A549 (cell line): ENCODE results near the gene MAGI1. TPM values are rescaled to one million over a fixed set of nuclear protein-coding genes. Genes with fewer than 3 reads are reported as not detected.

Source experiments
- ATAC-seq, 2 experiments: fragments of 200-7000 bp in 1 of 2; fragments of >200 bp in 1 of 2; cut with Nextera tagmentation in 1 of 2; cut with Tn5 transposase in 1 of 2; 3 replicates each; pipeline versions ENCODE4 v1.8.0 to v1.9.1; 2018 to 2020; ENCODE audit warnings: mild to moderate bottlenecking in 1 of 2, moderate library complexity in 1 of 2
- CTCF ChIA-PET: fragments of 300-600 bp; sonication (Branson Sonifier 250); formaldehyde crosslinking; extraction: SDS; loops from one replicate; lab custom pipeline; 2021; ENCODE audit warnings: antibody characterized with exemption, inconsistent platforms; lab: Yijun Ruan, JAX
- POLR2A ChIA-PET: fragments of 350-600 bp; formaldehyde crosslinking; extraction: SDS; loops from one replicate; lab custom pipeline; 2021; ENCODE audit warnings: antibody characterized with exemption, inconsistent platforms; lab: Yijun Ruan, JAX
- DNase-seq, 2 experiments: peaks; one replicate each; pipeline versions ENCODE4 v3.0.0 to v3.0.0-alpha.2; 2011 to 2016; ENCODE audit warnings: low read depth in 1 of 2, low spot score in 1 of 2
- FAIRE-seq: peaks from 2 replicates; lab custom pipeline; 2011; peaks lifted over from hg19 to GRCh38; lab: Jason Lieb, UNC
- H3K27ac ChIP-seq, 2 experiments: fragments of >200 bp; sonication (Bioruptor Twin); formaldehyde crosslinking; 3 replicates each; pipeline ENCODE4 v1.5.1; 2016 to 2017
- H3K4me1 ChIP-seq: fragments of >200 bp; sonication (Bioruptor Twin); formaldehyde crosslinking; 3 replicates; pipeline ENCODE4 v1.6.1; 2016
- H3K4me2 ChIP-seq: fragments of >200 bp; sonication (Bioruptor Twin); formaldehyde crosslinking; 3 replicates; pipeline ENCODE4 v1.6.1; 2016
- H3K4me3 ChIP-seq: fragments of >200 bp; sonication (Bioruptor Twin); formaldehyde crosslinking; 3 replicates; pipeline ENCODE4 v1.5.1; 2016
- H3K9me3 ChIP-seq: fragments of >200 bp; sonication (Bioruptor Twin); formaldehyde crosslinking; 3 replicates; pipeline ENCODE4 v1.6.1; 2016
- CBX2 ChIP-seq: fragments of 200-600 bp; sonication (generic); IDR thresholded peaks from 2 replicates; pipeline ENCODE4 v1.6.1; 2016; ENCODE audit warnings: low read depth, mild to moderate bottlenecking, borderline replicate concordance
- CBX8 ChIP-seq: fragments of 200-600 bp; sonication (generic); IDR thresholded peaks from 2 replicates; pipeline ENCODE4 v1.6.1; 2016
- CHD2 ChIP-seq: fragments of 150-350 bp; IDR thresholded peaks from 2 replicates; pipeline ENCODE4 v1.6.1; 2014; ENCODE audit warnings: low read length; ENCODE audit not compliant: partially characterized antibody
- CHD4 ChIP-seq: fragments of 200-600 bp; sonication (generic); IDR thresholded peaks from 2 replicates; pipeline ENCODE4 v1.6.1; 2016; ENCODE audit warnings: antibody characterized with exemption, mild to moderate bottlenecking, borderline replicate concordance
- CTCF ChIP-seq: fragments of >200 bp; sonication (Bioruptor Twin); formaldehyde crosslinking; IDR thresholded peaks from 3 replicates; pipeline ENCODE4 v1.5.1; 2016
- EHMT2 ChIP-seq: fragments of 200-600 bp; sonication (generic); IDR thresholded peaks from 2 replicates; pipeline ENCODE4 v1.6.1; 2016; ENCODE audit warnings: antibody characterized with exemption, low read depth, mild to moderate bottlenecking, moderate library complexity
- ELK1 ChIP-seq: fragments of 150-350 bp; IDR thresholded peaks from 2 replicates; pipeline ENCODE4 v1.6.1; 2014; ENCODE audit warnings: low read depth, mild to moderate bottlenecking, low read length
- EP300 ChIP-seq, 2 experiments: fragments of >200 bp; sonication (Bioruptor Twin); formaldehyde crosslinking; IDR thresholded peaks; 2 replicates in 1 of 2; 3 replicates in 1 of 2; pipeline ENCODE4 v1.6.1; 2016 to 2017
- FOSB ChIP-seq: fragments of 250-450 bp; sonication (Bioruptor Pico); IDR thresholded peaks from 2 replicates; pipeline ENCODE4 v1.5.0; 2020; ENCODE audit warnings: mild to moderate bottlenecking, moderate library complexity
- FOSL2 ChIP-seq, 2 experiments: fragments of 450-650 bp in 1 of 2; fragments of >200 bp in 1 of 2; sonication (Bioruptor Twin) in 1 of 2; formaldehyde crosslinking; IDR thresholded peaks; 2 replicates each; pipeline versions ENCODE4 v1.5.0 to v1.6.1; 2016 to 2020; ENCODE audit warnings: mild to moderate bottlenecking in 1 of 2, moderate library complexity in 1 of 2
- GATA3 ChIP-seq: IDR thresholded peaks from 2 replicates; pipeline ENCODE4 v1.6.1; 2012; ENCODE audit warnings: borderline replicate concordance
- HES2 ChIP-seq: fragments of >200 bp; sonication (Bioruptor Twin); formaldehyde crosslinking; IDR thresholded peaks from 2 replicates; pipeline ENCODE4 v1.6.1; 2016
- HOXA7 ChIP-seq: fragments of 250-450 bp; sonication (Bioruptor Pico); IDR thresholded peaks from 2 replicates; pipeline ENCODE4 v1.5.0; 2020; ENCODE audit warnings: mild to moderate bottlenecking, moderate library complexity
- JUN ChIP-seq, 2 experiments: fragments of >200 bp; sonication (Bioruptor Twin); formaldehyde crosslinking; IDR thresholded peaks; 2 replicates in 1 of 2; 3 replicates in 1 of 2; pipeline ENCODE4 v1.6.1; 2016 to 2017
- JUNB ChIP-seq: fragments of >200 bp; sonication (Bioruptor Twin); formaldehyde crosslinking; IDR thresholded peaks from 2 replicates; pipeline ENCODE4 v1.6.1; 2016
- MAZ ChIP-seq: fragments of 150-350 bp; IDR thresholded peaks from 2 replicates; pipeline ENCODE4 v1.6.1; 2014; ENCODE audit warnings: antibody characterized with exemption, low read depth, low read length, borderline replicate concordance
- MYC ChIP-seq: IDR thresholded peaks from 2 replicates; pipeline ENCODE4 v1.6.1; 2012; ENCODE audit warnings: mild to moderate bottlenecking, inconsistent platforms, low read length, improper control_type of control experiment, borderline replicate concordance
- NFE2L2 ChIP-seq: fragments of 150-350 bp; conservative IDR thresholded peaks from 2 replicates; pipeline ENCODE4 v1.6.1; 2014; ENCODE audit warnings: low read length
- NPAS2 ChIP-seq: fragments of 250-450 bp; sonication (Bioruptor Pico); IDR thresholded peaks from 2 replicates; pipeline ENCODE4 v1.8.0; 2022; ENCODE audit warnings: mild to moderate bottlenecking, moderate library complexity, borderline replicate concordance
- POLR2A ChIP-seq: IDR thresholded peaks from 2 replicates; pipeline ENCODE4 v1.6.1; 2012; ENCODE audit warnings: mild to moderate bottlenecking, low read length
- RARB ChIP-seq: fragments of 250-450 bp; sonication (Bioruptor Pico); IDR thresholded peaks from 2 replicates; pipeline ENCODE4 v1.8.0; 2021; ENCODE audit warnings: mild to moderate bottlenecking, moderate library complexity
- RCOR1 ChIP-seq: fragments of 150-350 bp; IDR thresholded peaks from 2 replicates; pipeline ENCODE4 v1.6.1; 2014; ENCODE audit warnings: antibody characterized with exemption, low read length, low read depth
- RFX5 ChIP-seq: fragments of 450-650 bp; IDR thresholded peaks from 2 replicates; pipeline ENCODE4 v1.7.1; 2014; ENCODE audit warnings: antibody characterized with exemption, mild to moderate bottlenecking, moderate library complexity
- RNF2 ChIP-seq: fragments of 200-600 bp; sonication (generic); IDR thresholded peaks from 2 replicates; pipeline ENCODE4 v1.6.1; 2016; ENCODE audit warnings: low read depth, mild to moderate bottlenecking, antibody characterized with exemption, moderate library complexity, borderline replicate concordance
- ZSCAN20 ChIP-seq: fragments of 250-450 bp; sonication (Bioruptor Pico); IDR thresholded peaks from 2 replicates; pipeline ENCODE4 v1.8.0; 2022; ENCODE audit warnings: mild to moderate bottlenecking, moderate library complexity
- WGBS: methylation state at CpG from one replicate; pipeline ENCODE4 v1.1.6; 2017; ENCODE audit errors: missing lambda C conversion rate; 5-methylcytosine and 5-hydroxymethylcytosine counted together
- polyA plus RNA-seq, 4 experiments: library from polyadenylated mRNA; depleted of rRNA in 3 of 4; stranded (reverse); fragments of >200 nt; fragmentation: RNase III in 1 of 4; extraction: RNeasy Plus Mini Kit Qiagen cat#74134 plus additional on column Dnase treatment in 1 of 4; gene quantifications; 2 replicates in 3 of 4; 3 replicates in 1 of 4; pipeline ENCODE4 v1.2.3, GENCODE V29; 2011 to 2017
- TF ChIP-seq, protein P1 (sequence below): fragments of 250-450 bp; sonication (Bioruptor Pico); IDR thresholded peaks from 2 replicates; pipeline ENCODE4 v1.5.0; 2020; ENCODE audit warnings: low read depth, mild to moderate bottlenecking, moderate library complexity

MAGI1 gene
- polyA plus RNA-seq, 2 of the 4 experiments (the other 2 are of a cell fraction): 4.7 to 6.6 TPM

GRCh38 chr3:65788461-65788860 lies 250.3 kb downstream of the MAGI1 start:
- H3K4me2 ChIP-seq: no peak overlapping the region
- no peaks in the 10 kb centered on the region for H3K9me3 ChIP-seq
- no peak for FAIRE-seq
- TF ChIP-seq HOXA7 (CRISPR knock-in tag): no peak
- no peak for TF ChIP-seq RARB (CRISPR knock-in tag)
- TF ChIP-seq CHD2: no peak
- no peak for TF ChIP-seq CHD4
- TF ChIP-seq NPAS2 (CRISPR knock-in tag): no peak
- TF ChIP-seq RNF2: no peak
- TF ChIP-seq EHMT2: no peak
- TF ChIP-seq CBX2: no peak
- TF ChIP-seq CTCF: no peak
- no peak for TF ChIP-seq FOSL2 (IDR thresholded peaks at IDR 0.05)
- no peak for TF ChIP-seq FOSL2 (CRISPR knock-in tag; IDR thresholded peaks at IDR 0.05)
- TF ChIP-seq JUNB: no peak
- no peak overlapping the region for H3K4me3 ChIP-seq
- CTCF ChIA-PET: interaction anchor here (0.7 to 1.1 kb wide), 2 partner anchors 15 to 351 kb away, joined by 3 to 4 read pairs; no protein-coding TSS in a partner anchor
- no peak for DNase-seq
- no peaks in the 10 kb centered on the region for H3K4me1 ChIP-seq
- POLR2A ChIA-PET: no interaction called here
- H3K27ac ChIP-seq: no peak overlapping the region
- 85% methylated on average over 2 of the region's 2 CpGs for WGBS
- no peak for ATAC-seq

GRCh38 chr3:65787827-65788226 lies 250.9 kb downstream of the MAGI1 start:
- Histone ChIP-seq H3K4me2 (no peak overlapping the region), H3K27ac (no peak overlapping the region), H3K4me3 (no peak overlapping the region), H3K4me1 (no peaks in the 10 kb centered on the region), H3K9me3 (no peaks in the 10 kb centered on the region)
- CTCF ChIA-PET: interaction anchor here (1.1 kb wide), 1 partner anchor 352 kb away, joined by 4 read pairs; no protein-coding TSS in a partner anchor
- POLR2A ChIA-PET: no interaction called here
- TF ChIP-seq CBX2 (no peak), JUN (IDR thresholded peaks at IDR 0.05) (no peak), RCOR1 (no peak), FOSL2 (IDR thresholded peaks at IDR 0.05) (no peak), FOSL2 (CRISPR knock-in tag; IDR thresholded peaks at IDR 0.05) (no peak)
- ATAC-seq (no peak), DNase-seq (no peak), FAIRE-seq (no peak)
- WGBS: 94% methylated on average over 2 of the region's 2 CpGs

GRCh38 chr3:65787340-65787739 lies 251.4 kb downstream of the MAGI1 start:
- POLR2A ChIA-PET: no interaction called here
- H3K4me1 ChIP-seq: no peaks in the 10 kb centered on the region
- no peak overlapping the region for H3K27ac ChIP-seq
- no peak overlapping the region for H3K4me3 ChIP-seq
- FAIRE-seq: no peak
- TF ChIP-seq EP300 (IDR thresholded peaks at IDR 0.05) (no peak), RFX5 (no peak), EHMT2 (no peak), POLR2A (no peak), GATA3 (no peak), NFE2L2 (no peak), MAZ (no peak), FOSB (CRISPR knock-in tag) (no peak), FOSL2 (IDR thresholded peaks at IDR 0.05) (no peak), FOSL2 (CRISPR knock-in tag; IDR thresholded peaks at IDR 0.05) (no peak), ELK1 (no peak), ZSCAN20 (CRISPR knock-in tag) (no peak), HES2 (no peak), MYC (no peak), RNF2 (no peak), CBX8 (no peak)
- TF ChIP-seq, protein P1, sequence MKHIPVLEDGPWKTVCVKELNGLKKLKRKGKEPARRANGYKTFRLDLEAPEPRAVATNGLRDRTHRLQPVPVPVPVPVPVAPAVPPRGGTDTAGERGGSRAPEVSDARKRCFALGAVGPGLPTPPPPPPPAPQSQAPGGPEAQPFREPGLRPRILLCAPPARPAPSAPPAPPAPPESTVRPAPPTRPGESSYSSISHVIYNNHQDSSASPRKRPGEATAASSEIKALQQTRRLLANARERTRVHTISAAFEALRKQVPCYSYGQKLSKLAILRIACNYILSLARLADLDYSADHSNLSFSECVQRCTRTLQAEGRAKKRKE: no peak
- no peaks in the 10 kb centered on the region for H3K9me3 ChIP-seq
- no peak for ATAC-seq
- CTCF ChIA-PET: no interaction called here
- 72% methylated on average over 5 of the region's 5 CpGs for WGBS
- no peak for DNase-seq
- no peak overlapping the region for H3K4me2 ChIP-seq
